ENCODE results near the gene FHL2.

Gene FHL2

GRCh38 chr2:105421053-105421452 lies 22.2 kb upstream of the FHL2 start:
- no peak for DNase-seq (ENCODE audit: low read depth)
- no peak overlapping the region for H3K4me3 ChIP-seq (ENCODE audit: low read length)
- TF ChIP-seq, protein P1, sequence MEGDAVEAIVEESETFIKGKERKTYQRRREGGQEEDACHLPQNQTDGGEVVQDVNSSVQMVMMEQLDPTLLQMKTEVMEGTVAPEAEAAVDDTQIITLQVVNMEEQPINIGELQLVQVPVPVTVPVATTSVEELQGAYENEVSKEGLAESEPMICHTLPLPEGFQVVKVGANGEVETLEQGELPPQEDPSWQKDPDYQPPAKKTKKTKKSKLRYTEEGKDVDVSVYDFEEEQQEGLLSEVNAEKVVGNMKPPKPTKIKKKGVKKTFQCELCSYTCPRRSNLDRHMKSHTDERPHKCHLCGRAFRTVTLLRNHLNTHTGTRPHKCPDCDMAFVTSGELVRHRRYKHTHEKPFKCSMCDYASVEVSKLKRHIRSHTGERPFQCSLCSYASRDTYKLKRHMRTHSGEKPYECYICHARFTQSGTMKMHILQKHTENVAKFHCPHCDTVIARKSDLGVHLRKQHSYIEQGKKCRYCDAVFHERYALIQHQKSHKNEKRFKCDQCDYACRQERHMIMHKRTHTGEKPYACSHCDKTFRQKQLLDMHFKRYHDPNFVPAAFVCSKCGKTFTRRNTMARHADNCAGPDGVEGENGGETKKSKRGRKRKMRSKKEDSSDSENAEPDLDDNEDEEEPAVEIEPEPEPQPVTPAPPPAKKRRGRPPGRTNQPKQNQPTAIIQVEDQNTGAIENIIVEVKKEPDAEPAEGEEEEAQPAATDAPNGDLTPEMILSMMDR (conservative IDR thresholded peaks at IDR 0.05; ENCODE audit: low read depth, low read length) = no peak

GRCh38 chr2:105418522-105418921 lies 19.7 kb upstream of the FHL2 start:
- TF ChIP-seq, protein P1 (conservative IDR thresholded peaks at IDR 0.05; ENCODE audit: low read depth, low read length) = no peak
- H3K4me3 ChIP-seq (ENCODE audit: low read length) = no peak overlapping the region
- no peak for DNase-seq (ENCODE audit: low read depth)

DNA sequence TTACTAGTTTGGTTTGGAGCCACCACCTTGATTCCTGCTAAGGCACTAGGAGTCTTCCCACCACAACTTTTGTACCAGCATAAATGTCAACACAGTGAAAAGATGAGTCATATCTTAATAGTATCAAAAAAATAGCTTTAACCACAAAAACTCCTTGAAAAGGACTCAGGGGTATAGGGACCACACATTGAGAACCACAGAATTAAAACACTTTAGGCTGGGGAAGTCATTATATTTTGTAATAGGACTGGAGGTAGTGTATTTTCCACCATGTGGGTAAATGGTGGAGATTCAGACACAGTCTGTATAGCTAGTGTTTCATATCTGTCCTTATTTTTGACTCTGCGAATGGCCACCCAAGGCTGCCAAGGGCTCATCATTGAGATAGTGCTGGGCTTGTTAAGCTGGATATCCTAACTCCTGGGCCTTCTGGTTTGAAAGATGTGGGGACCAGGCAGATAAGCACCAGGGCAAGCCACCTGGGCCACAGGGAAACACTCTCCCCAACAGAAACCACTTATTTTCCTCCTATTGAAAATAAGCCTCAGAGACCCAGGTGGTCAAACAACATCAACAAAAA lies 19.1 kb upstream of the FHL2 start:
- no peak overlapping the region for H3K4me3 ChIP-seq (ENCODE audit: low read length)
- TF ChIP-seq, protein P1 (conservative IDR thresholded peaks at IDR 0.05; ENCODE audit: low read depth, low read length) = no peak
- no peak for DNase-seq (ENCODE audit: low read depth)

GRCh38 chr2:105416156-105416555 lies 17.3 kb upstream of the FHL2 start:
- TF ChIP-seq, protein P1 (conservative IDR thresholded peaks at IDR 0.05; ENCODE audit: low read depth, low read length) = no peak
- DNase-seq (ENCODE audit: low read depth) = no peak
- H3K4me3 ChIP-seq (ENCODE audit: low read length) = no peak overlapping the region

DNA sequence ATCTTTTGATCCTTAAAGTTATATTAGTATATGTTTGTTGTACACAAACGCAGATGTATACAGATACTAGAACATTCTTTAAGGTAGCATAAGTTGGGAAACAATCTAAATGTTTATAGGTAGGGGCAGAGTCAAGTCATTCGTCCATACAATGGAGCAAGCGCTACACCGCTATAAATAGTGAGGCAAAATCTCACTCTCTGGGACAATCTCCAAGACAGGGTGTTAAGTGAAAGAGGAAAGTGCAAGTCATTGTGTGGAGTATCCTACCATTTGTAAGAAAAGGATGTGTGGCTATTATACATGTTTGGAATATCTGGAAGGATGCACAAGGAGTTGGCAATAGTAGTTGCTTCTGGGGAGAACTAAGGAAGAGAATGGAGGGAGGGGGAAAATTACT lies 16.2 kb upstream of the FHL2 start:
- no peak for DNase-seq (ENCODE audit: low read depth)
- TF ChIP-seq, protein P1 (conservative IDR thresholded peaks at IDR 0.05; ENCODE audit: low read depth, low read length) = no peak
- H3K4me3 ChIP-seq (ENCODE audit: low read length) = no peak overlapping the region

DNA sequence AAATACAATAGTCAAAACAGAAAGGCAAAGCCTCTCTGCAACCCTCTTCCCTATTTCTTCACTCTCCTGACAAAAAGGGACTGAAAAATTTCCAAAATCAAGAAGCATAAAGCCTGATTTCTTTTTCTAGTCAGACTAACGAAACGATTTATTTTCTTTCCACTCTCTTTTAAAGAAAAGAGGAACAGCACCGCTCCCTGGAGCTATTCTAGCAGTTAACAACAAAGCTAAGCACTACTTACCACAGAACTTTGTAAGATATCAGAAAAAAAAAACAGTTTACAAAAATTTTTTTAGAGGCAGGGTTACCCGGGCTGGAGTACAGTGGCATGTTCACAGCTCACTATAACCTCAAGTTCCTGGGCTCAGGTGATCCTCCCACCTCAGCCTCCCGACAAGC lies 14.4 kb upstream of the FHL2 start:
- TF ChIP-seq, protein P1 (conservative IDR thresholded peaks at IDR 0.05; ENCODE audit: low read depth, low read length) = no peak
- no peak for DNase-seq (ENCODE audit: low read depth)
- no peak overlapping the region for H3K4me3 ChIP-seq (ENCODE audit: low read length)

DNA sequence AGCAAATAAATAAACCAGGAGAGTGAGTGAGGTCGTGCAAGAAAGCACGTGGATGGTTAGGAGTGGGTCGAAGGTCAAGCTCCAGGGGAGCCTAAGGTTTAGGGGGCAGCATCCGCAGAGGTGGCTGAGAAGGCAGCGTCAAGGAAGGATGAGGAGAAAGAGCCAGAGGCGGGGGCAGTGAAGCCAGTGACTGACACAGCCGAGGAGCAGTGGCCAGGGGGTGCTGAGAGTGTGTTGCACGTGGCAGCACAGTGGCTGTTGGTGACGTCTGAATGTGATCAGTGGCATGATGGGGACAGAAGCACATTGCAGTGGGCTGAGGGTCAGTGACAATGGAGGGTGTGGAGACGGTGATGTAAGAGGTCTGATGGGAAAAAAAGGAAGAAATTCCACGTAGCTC lies 13.7 kb upstream of the FHL2 start:
- no peak overlapping the region for H3K4me3 ChIP-seq (ENCODE audit: low read length)
- no peak for DNase-seq (ENCODE audit: low read depth)
- TF ChIP-seq, protein P1 (conservative IDR thresholded peaks at IDR 0.05; ENCODE audit: low read depth, low read length) = no peak

Data from retinal pigment epithelial cell (primary cell).